ENCODE data around the gene WNT7B.

The WNT7B gene

DNA sequence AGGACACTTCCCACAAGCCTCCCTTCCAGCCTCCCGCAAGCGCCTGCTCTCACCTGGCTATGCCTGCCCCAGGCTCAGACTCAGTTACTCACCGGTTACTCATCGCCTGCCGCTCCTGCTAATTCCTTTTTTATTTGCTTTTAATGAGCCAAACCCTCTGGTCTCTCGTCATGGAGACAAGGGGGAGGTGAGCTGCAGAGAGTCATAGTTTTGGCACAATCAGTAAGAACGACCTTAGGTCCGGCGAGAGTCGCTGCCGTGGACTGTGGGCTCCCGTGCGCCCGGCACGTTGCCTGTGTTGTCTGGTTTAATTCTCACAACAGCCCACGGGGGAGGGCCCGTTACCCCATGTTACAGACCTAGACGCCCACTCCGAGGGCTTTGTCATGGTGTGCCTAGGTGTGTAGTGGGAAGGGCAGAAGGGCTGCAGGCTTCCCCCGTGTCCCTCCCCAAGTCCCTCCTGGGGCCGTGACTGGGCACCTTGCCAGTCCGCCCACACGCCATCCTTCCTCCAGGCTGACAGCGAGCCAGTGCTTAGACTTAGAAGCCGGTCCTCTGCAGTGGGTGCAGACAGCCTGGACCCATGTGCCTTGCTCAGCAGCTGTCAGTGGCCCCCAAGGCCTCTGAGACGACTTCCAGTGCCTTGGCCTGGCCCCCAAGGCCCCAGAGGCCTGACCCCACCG is 42.2 kb downstream of the WNT7B start:
- Histone ChIP-seq H3K4me3 (IDR thresholded peaks at IDR 0.05; ENCODE audit: insufficient read depth, low read depth, low read length) (no peak overlapping the region), H3K4me2 (no peak overlapping the region), H3K4me1 (ENCODE audit: low read depth, poor library complexity, severe bottlenecking) (no peaks in the 10 kb centered on the region), H3K36me3 (ENCODE audit: insufficient read depth) (no peaks in the 10 kb centered on the region), H3K79me2 (ENCODE audit: insufficient read depth, low read depth) (no peaks in the 10 kb centered on the region), H3K27ac (no peak overlapping the region), H3K27me3 (ENCODE audit: insufficient read depth, low read depth) (peaks cover 77% of the 10 kb centered on the region), H3K9ac (no peak overlapping the region), H4K20me1 (ENCODE audit: insufficient read depth) (no peaks in the 10 kb centered on the region), H2AFZ (ENCODE audit: low read depth) (no peak overlapping the region)
- TF ChIP-seq, protein P1, sequence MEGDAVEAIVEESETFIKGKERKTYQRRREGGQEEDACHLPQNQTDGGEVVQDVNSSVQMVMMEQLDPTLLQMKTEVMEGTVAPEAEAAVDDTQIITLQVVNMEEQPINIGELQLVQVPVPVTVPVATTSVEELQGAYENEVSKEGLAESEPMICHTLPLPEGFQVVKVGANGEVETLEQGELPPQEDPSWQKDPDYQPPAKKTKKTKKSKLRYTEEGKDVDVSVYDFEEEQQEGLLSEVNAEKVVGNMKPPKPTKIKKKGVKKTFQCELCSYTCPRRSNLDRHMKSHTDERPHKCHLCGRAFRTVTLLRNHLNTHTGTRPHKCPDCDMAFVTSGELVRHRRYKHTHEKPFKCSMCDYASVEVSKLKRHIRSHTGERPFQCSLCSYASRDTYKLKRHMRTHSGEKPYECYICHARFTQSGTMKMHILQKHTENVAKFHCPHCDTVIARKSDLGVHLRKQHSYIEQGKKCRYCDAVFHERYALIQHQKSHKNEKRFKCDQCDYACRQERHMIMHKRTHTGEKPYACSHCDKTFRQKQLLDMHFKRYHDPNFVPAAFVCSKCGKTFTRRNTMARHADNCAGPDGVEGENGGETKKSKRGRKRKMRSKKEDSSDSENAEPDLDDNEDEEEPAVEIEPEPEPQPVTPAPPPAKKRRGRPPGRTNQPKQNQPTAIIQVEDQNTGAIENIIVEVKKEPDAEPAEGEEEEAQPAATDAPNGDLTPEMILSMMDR (conservative IDR thresholded peaks at IDR 0.05; ENCODE audit: low read depth, low read length): no peak

DNA sequence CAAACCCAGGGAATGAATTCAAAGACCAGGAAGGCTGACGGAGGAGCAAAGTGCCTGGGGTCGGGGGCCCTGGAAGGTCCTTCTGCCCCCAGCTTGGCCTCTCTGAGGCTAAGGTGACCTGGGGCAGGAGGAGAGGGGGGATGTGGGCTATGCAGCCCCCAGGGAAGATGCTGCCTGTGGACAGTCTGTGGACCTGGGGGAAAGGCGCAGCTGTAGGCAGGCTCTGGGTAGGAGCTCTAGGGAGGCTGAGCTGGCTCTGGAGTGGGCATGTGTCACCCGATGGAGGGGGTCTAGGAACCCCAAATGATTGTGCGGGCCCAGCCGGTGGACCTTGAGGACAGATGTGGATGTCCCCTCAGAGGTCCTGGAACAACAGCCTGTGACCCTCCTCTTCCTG is 42.8 kb downstream of the WNT7B start:
- no peak overlapping the region for H2AFZ ChIP-seq (ENCODE audit: low read depth)
- H4K20me1 ChIP-seq (ENCODE audit: insufficient read depth): no peaks in the 10 kb centered on the region
- TF ChIP-seq, protein P1 (conservative IDR thresholded peaks at IDR 0.05; ENCODE audit: low read depth, low read length): no peak
- no peak overlapping the region for H3K27ac ChIP-seq
- no peaks in the 10 kb centered on the region for H3K36me3 ChIP-seq (ENCODE audit: insufficient read depth)
- no peaks in the 10 kb centered on the region for H3K4me1 ChIP-seq (ENCODE audit: low read depth, poor library complexity, severe bottlenecking)
- H3K27me3 ChIP-seq (ENCODE audit: insufficient read depth, low read depth): peaks cover 77% of the 10 kb centered on the region
- H3K9ac ChIP-seq: no peak overlapping the region
- H3K4me3 ChIP-seq (IDR thresholded peaks at IDR 0.05; ENCODE audit: insufficient read depth, low read depth, low read length): no peak overlapping the region
- no peaks in the 10 kb centered on the region for H3K79me2 ChIP-seq (ENCODE audit: insufficient read depth, low read depth)
- no peak overlapping the region for H3K4me2 ChIP-seq

GRCh38 chr22:45933506-45934167 is 43.3 kb downstream of the WNT7B start:
- Histone ChIP-seq H3K27me3 (ENCODE audit: insufficient read depth, low read depth) (peaks cover 82% of the 10 kb centered on the region), H3K79me2 (ENCODE audit: insufficient read depth, low read depth) (no peaks in the 10 kb centered on the region), H3K27ac (no peak overlapping the region), H3K4me1 (ENCODE audit: low read depth, poor library complexity, severe bottlenecking) (no peaks in the 10 kb centered on the region), H3K9ac (no peak overlapping the region), H2AFZ (ENCODE audit: low read depth) (no peak overlapping the region), H3K4me3 (IDR thresholded peaks at IDR 0.05; ENCODE audit: insufficient read depth, low read depth, low read length) (no peak overlapping the region), H3K36me3 (ENCODE audit: insufficient read depth) (no peaks in the 10 kb centered on the region), H3K4me2 (no peak overlapping the region), H4K20me1 (ENCODE audit: insufficient read depth) (no peaks in the 10 kb centered on the region)
- TF ChIP-seq, protein P1 (conservative IDR thresholded peaks at IDR 0.05; ENCODE audit: low read depth, low read length): no peak

DNA sequence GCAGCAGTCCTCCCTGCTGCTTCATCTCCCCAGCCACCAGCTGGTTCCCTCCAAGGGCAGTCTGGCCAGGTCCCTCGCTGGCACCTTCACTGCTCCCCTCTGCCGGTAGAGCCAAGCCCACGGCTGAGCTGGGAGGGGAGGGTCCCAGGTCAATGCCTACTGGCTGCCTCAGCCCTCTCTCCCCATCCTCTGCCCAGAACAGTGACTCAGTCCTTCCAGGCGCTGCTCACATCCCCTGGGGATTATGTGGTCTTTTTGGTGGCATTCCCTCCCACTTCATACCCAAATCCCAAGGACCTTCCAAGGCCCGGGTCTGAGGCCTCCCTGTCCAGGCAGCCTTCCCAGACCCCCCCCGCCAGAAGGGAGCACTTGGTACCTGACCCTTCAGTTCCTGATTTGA is 44.9 kb downstream of the WNT7B start:
- Histone ChIP-seq H3K9ac (no peak overlapping the region), H3K4me2 (no peak overlapping the region), H2AFZ (ENCODE audit: low read depth) (no peak overlapping the region), H3K4me3 (IDR thresholded peaks at IDR 0.05; ENCODE audit: insufficient read depth, low read depth, low read length) (no peak overlapping the region), H3K27me3 (ENCODE audit: insufficient read depth, low read depth) (peaks cover 88% of the 10 kb centered on the region), H3K36me3 (ENCODE audit: insufficient read depth) (no peaks in the 10 kb centered on the region), H4K20me1 (ENCODE audit: insufficient read depth) (no peaks in the 10 kb centered on the region), H3K27ac (no peak overlapping the region), H3K79me2 (ENCODE audit: insufficient read depth, low read depth) (no peaks in the 10 kb centered on the region), H3K4me1 (ENCODE audit: low read depth, poor library complexity, severe bottlenecking) (no peaks in the 10 kb centered on the region)
- TF ChIP-seq, protein P1 (conservative IDR thresholded peaks at IDR 0.05; ENCODE audit: low read depth, low read length): no peak
